HG02938 (cell line): ENCODE data around the gene TSHZ3.

Experiments used
- ATAC-seq: cut with Tn5 transposase; IDR thresholded peaks from one replicate; pipeline ENCODE4 v1.9.1; 2021; ENCODE audit warnings: mild to moderate bottlenecking, moderate library complexity; ENCODE audit not compliant: unreplicated experiment

TSHZ3 gene

DNA sequence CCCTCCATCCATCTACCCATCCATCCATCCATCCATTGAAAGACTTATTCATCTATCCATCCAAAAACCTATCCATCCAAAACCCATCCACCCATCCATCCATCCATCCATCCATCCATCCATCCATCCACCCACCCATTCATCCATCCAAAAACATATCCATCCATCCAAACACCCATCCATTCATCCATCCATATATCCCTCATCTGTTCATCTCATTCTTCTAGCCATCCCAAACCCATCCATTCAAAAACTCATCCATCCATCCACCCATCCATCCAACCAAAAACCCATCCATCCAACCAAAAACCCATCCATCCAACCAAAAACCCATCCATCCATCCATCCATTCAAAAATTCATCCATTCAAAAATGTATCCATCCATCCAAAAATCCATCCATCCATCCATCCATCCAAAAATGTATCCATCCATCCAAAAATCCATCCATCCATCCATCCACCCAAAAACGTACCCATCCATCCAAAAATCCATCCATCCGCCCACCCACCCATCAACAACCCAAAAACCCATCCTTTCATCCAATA lies 56.5 kb downstream of the TSHZ3 start:
- ATAC-seq, result no peak

DNA sequence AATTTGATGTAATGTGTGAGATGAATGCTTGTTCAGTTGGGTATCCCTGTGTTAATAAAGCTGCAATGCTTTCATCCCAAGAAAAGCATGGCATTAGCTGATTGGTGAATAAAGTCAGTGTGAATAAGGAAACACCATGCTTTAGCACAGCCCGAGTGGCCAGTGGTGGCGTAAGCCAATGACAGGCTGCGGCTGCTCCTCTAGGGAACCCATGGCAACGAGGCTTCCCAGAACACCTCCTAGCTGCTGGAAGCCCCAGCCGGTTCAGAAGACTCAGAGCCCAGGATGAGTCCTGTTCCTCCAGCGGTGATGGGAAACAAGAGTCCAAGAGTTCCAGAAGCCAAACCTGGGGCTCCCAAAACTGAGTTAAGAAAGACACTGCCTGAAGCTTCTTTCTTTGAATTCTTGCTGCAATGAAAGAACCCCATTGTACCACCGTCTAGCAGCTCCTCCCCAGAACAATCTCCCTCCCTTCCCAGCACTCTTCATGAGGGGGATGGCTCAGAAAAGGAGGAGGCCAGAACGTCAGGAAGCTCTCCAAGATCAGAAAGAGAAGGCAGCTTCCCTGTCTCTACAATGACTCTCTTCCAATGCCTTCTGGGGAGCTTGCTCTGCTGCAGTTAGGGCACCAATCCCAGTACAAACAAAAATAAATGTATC lies 58.2 kb downstream of the TSHZ3 start:
- ATAC-seq, result no peak

DNA sequence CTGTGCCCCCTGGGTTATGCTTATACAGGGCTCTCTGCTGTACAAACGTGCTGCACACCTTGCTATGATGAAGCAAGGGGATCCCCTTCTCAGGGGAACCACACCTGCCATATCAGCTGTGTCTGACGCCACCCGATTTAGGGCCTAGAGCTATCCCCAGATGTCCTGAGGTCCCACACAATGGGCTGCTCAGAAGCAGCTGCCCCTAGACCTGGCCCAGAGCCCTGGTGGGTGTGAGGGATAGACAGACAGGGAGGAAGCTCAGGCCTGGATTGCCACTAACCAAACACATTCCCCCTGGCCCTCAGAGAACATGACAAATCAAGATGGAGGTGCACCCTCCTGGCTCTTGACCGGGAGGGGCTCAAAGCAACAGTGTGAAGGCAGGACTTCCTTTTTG lies 59.3 kb downstream of the TSHZ3 start:
- ATAC-seq, result no peak

DNA sequence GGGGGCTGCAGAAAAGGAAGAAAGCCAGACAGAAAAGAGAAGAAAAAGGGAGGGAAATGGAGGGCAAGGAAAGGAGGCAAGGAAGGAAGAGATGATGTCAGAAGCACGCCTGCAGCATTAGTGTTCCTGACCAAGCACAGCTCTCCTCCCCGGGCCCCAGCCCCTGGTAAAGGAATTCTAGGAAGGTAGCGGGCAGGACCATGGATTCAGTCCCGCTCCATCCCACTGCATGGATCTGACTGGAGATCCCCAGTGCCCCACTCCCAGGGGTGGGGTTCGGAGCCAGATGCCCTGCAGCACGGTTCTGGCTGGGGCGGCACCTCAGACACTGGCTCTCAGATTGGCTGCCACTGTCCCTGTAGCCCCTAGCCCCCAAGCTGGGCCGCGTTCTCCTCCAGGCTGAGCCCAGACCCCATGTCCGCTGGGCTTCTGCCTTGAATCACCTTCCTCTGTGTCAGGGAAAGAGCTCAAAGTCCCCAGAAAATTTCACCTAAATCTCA lies 59.8 kb downstream of the TSHZ3 start:
- ATAC-seq, result no peak

DNA sequence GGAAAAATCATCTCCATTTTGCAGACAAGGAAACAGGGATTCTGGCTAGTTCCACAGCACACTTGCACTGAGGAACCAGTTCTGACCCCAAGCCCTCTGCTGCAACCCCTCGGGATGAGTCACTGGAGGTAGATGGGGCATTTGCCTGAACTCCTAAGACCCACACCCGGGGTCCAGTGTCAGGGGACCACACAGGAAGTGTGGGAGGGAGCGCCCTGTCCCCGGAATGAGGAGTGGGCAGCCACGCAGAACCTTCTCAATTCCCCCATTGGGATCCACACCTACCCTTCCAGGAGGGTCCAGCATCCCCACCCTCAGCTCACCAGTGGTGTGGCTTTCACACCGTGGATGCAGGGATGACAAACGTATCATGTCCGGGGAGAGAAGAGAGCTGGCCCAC lies 62.7 kb downstream of the TSHZ3 start:
- ATAC-seq, result no peak

DNA sequence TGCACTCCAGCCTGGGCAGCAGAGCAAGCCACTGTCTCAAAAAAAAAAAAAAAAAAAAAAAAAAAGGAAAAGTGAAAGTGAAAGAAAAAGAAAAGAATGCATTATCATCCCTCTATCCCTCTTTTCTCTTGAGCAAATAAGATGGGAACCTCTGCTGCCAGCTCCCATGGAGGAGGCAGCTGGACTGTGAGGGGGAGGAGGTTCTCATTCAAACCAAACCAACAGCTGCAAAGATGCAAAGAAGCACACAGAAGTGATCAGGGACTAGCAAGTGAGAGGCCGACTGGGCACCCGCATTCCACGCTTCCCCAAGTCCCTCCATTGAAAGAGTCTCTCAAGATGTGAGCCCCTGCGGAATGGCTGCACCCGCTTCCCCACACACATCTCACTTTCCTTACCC lies 63.5 kb downstream of the TSHZ3 start:
- no peak for ATAC-seq

DNA sequence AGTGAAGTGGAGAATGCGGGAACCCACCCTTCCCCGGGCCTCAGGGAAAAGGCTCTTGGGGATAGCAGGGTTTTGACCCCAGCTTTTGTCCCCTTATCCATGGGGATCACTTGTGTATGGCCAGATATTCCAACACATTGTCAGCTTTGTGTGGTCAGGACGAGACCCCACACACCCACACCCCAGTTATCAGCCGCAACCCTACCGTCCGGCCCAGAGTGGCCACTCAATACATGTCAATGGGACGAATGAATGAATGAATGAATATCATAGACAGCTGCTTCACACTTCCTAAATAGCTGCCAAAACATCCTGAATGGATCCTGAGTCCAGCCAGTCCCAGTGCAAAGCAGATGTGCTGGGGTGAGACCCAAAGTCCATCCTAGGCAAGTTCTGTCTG lies 64.6 kb downstream of the TSHZ3 start:
- ATAC-seq, result no peak

DNA sequence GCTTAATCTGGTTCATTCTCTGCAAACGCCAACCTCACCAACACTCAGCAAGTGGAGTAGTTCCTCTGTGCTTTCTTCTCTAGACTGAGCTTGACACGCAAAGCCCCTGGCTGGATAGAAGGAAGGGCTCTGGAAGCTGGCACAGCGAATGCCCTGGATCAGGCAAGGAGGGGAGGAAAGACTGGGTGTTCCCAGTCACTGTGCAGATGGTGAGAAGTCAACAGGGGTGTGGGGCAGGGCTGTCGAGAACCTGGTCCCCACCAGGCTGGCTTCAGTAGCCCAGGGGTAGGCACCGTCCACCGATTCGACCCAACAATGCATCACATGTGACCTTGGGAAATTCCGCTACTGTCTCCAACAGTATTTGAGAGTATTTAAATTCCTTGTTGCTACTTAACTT lies 65.5 kb downstream of the TSHZ3 start:
- no peak for ATAC-seq

DNA sequence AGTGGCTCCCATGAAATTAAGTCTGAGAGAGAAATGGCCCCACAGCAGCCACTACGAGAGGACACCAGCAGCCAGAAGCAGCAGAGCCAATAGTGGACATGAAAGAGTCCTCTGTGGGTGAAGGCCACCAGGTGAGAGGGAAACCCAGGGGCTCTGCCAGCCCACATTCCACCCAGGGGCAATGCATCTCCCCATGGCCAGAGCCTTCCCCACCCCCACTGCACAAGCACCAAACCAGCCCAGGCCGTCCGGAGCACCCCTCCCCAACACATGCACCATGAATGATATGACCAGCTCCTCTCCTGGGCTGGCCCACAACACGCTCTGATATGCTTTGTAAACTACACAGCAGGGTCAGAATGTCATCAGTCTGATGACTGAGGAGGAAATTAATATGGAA lies 66.9 kb downstream of the TSHZ3 start:
- ATAC-seq, result no peak

DNA sequence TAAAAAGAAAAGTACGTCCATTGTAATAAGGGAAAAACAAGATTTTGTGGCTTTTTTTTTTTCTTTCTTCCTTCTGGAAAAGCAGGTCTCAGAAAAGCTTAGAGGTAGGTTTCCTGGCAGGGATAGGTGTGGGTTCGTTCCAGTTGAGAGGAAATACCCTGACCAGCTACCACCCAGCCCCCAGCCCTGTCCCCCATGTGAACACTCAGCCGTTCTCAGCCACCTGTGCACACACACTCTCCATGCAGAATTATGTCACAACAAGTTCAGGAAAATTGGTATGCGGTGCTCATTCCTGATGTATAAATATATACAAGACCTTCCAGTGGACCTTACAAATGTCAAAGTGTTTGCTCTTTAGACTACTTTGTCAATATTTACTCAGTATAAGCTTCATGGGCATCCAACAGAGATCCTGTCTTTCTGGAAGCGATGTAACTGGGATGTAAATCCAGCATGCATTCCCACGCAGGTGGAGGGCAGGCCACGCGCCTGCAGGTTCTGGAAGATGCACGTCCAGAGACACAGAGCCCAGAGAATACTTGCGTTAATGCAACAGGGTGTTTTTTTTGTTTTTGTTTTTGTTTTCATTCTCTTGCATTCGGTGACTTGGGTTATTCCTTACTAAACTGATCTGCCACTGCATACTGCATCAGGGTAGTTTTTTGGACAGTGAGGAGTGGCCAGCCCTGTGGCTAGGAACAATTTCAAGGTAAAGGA lies 68.8 kb downstream of the TSHZ3 start:
- ATAC-seq, result no peak

DNA sequence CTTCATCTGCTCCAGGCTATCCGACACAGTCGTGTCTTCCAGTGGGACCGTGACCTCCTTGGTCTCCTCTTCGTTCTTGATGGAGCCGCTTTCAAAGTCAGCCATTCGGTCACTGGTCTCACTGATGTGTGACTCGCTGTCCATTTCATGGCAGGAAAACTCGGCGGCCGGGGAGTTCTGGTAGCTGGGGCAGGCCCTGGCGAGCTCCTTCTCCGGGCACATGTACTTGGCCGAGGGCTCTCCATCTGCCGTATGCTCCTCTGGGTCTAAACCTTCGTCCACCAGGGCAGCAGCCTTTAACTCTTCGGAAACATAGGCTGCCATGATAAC lies 69.8 kb downstream of the TSHZ3 start:
- no peak for ATAC-seq

DNA sequence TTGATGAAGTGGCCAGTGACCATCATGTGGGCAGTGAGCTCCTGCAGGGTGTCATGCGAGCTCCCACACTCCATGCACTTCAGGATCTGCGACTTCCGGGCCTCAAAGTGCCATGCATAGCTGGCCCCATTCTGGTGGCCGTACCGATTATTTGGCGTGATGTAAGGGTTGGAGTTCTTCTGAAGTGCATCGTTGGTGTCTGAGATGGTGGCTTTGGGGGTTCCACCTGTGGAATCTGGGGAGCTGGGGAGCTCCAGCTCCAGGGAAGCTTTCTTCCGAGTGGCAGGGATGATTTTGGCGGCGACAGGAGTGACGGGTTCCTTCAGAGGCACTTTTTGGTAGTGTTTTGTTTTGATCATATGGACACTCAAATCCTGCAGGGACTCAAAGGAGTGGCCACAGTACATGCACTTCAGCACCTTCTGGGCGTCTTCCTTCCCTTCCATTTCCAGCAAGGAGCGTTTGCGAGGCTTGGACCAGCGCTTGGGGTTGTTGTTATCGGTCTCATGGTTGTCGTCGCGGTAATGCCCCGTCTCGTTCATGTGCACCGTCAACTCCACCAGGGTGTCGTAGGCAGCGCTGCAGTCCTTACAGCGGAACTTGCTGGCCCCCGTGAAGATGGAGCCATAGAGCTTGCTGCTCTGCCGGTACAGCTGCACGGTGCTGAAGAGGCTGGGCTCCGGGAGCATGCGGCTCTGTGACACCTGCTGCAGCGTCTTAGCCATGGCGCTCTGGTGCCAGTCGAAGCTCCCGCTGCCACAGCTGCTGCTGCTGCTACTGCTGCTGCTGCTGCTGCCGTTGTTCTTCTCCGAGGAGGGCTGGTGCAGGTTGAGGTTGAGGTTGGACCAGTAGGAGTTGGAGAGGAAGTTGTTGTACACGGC lies 70.4 kb downstream of the TSHZ3 start:
- ATAC-seq, result no peak

DNA sequence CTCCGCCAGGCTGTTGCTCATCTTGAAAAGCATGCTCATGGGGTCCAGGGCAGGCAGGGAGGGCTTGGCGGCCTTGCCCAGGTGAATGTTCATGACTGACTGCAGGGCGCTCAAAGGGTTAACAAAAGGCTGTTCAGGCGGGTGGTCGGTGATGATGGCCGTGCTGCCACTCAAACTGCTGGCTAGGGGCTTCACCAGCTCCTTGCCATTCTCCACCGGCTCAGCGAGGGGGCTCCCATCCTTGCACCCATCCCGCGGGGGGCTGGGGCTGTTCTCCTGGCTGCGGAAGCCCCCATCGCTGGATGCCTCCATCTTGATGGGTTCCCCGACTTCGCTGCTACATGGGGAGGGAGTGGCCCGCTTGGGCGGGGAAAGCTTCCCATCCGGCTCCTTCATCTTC lies 71.7 kb downstream of the TSHZ3 start:
- no peak for ATAC-seq

DNA sequence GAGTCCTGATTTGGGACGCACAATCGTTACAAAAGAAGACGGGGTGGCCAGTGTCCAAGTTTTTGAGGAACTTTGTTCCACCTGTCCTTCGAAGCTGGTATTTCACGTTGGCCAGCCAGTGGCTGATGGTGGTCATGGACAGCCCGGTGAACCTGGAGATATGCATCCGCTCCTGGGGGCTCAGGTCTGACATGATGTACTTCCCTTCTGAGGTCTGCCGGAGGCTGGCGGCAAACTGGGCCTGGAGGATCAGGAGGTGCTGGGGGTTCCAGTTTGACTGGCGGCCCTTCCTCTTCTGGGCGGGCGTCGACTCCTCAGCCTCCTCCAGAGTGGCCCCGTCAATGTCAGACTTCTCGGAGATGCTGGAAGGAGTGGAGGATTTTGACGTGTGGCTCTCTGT lies 72.4 kb downstream of the TSHZ3 start:
- no peak for ATAC-seq

DNA sequence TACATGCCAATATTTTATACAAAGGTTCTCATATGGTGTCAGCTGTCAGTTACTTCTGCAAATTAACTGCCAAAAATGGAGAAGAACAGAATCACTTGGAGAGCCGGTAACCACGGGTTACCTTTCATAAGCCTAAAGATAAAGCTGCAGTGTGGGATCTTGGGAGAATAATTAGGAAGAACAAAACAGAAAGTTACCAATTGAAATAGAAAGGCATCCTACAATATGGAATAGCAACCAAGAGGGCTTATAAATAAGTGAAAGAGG lies 74.2 kb downstream of the TSHZ3 start:
- ATAC-seq, result no peak

DNA sequence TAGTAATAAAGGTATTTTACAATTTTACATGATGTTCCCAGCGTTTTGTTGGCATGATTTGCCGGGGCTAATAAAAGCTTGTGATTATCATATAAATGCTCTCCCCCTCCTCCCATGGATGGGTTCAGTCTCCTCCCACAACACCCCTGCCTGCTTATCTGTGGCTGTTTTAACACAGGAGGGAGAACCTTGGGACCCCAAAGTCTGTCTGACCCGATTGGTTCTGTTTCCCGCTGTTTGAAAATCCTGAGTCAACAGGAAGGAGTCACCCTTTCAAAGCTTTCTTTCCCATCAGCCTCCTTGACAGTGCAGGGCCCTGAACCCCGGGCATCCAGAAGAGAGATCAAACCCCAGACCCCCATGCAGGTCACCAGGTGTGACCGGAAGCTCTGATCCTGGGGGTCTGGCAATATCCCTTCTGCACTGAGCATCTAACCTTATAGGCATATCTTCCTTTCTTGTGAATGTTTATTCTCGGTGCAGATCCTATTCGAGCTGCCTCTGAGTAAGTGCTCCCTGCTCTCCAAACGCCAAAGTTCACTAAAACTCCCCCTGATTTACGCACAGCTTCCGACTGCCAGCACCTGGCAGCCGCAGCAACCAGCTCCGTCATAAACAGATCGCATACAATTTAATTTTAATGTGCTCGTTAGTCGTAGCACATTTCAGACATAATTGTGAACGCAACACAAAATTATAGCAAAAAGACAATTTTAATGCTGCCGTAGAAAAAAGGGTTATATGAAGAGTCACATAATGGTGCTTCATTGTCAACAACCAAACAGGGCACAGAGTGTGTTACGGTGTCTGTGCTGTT lies 74.8 kb downstream of the TSHZ3 start:
- ATAC-seq, result no peak

DNA sequence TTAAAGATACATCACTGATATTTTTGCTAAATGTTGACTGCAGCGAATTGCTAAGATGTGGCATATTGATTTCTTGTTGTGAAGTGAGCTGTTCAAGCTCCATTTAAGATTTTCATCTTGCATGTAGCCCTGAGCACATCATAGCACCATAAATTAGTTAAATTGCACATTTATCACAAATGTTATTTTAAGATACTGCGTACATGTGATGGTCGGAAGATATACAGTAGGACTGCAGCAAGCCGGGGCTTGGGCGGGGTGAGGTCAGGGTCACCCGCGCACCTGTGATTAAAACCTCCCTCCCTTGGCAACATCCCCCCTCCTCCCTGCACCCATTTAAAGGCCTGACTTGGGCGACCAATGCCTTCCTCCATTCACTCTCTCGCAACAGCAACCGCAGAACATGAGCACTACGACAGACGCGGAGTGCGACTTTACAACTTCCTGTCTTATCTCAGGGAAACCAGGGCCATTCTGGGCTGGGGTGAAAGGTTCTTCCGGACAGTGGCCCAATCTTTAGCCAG lies 76.6 kb downstream of the TSHZ3 start:
- no peak for ATAC-seq

DNA sequence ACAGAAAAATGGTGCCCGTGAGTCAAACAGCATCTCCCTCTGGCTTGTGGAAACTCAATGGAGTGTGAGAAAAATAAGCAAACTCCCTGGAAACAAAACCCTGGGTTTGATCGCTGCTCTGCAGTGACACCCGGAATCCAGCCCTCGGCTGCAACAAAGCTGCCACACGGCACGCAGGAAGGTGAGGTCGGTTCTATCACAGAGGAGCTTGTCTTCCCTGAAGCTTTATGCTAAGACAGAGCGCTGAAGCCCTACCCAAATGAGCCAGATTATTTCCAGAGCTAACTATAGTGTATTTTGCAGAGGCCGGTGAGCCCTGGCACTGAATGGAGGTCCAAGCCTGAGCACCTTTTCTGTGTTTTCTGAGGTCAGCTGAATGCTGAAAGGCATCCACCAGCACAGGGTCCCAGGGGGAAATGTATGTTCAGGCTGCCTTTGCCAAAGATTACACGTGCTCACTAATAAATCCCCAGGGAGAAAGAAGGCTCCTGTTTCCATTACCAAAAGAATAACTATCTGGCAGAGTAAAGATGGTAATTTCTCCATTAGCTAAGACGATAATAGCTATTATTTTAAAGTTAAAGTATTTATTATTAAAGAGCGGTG lies 77.8 kb downstream of the TSHZ3 start:
- ATAC-seq, result no peak

DNA sequence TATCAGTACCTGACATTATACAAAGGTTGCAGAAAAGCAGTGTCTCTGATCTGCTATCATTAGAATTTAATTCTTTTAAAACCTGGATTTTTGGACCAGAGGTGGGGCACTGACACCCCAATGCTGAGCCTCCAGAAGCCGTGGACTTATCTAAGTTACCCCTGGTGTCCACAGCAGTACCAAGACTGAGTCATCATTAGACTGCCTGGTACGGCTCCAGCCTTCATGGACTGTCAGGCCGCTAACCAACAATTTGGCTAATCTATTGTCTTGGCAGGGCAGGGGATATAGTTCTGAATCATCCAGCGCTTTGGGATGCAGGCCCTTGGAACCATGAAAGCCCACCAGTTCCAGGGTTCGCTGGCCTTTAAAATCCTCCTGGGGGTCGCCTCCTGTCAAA lies 78.3 kb downstream of the TSHZ3 start:
- ATAC-seq, result no peak

DNA sequence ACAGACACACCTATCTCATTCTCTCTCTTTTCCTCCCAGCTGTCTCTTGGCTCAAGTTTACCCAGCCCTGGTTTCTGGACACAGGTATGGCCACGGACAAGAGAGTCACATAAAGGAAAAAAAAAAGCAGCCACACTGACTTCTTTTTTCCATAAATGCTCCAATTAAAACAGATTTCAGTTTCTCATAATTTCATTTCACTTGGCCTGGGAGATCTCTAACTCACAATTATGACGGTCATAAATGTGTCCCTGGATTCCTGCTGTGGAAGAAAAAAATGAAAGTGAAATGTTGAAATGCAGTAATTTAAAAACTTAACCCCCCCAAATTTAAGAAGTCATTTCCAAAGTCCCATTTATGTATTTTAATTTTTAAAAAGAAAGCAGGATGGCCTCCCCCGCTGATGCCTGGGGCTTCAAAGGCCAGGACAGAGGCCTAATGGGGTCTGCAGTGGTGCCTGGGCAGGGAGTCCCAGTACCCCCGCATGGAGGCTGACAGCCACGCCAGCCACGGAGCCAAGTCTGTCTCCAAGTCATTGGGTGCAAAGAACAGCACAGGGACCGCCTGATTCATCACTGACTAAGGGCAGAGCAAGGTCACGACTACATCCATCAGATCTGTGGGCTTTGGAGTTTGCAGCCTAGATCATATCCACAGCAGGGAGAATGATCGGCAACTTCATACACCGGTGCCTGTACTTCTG lies 79.7 kb downstream of the TSHZ3 start:
- no peak for ATAC-seq
